C4-2B (cell line): Measurements from ENCODE around the gene ADGRB2.

Experiments used
- ZFX ChIP-seq: fragments of 450-650 bp; IDR thresholded peaks from 2 replicates; pipeline ENCODE4 v1.6.1; 2017
- TF ChIP-seq, protein P1 (sequence below): fragments of 450-650 bp; conservative IDR thresholded peaks from 2 replicates; pipeline ENCODE4 v1.5.1; 2017; ENCODE audit warnings: mild to moderate bottlenecking

DNA sequence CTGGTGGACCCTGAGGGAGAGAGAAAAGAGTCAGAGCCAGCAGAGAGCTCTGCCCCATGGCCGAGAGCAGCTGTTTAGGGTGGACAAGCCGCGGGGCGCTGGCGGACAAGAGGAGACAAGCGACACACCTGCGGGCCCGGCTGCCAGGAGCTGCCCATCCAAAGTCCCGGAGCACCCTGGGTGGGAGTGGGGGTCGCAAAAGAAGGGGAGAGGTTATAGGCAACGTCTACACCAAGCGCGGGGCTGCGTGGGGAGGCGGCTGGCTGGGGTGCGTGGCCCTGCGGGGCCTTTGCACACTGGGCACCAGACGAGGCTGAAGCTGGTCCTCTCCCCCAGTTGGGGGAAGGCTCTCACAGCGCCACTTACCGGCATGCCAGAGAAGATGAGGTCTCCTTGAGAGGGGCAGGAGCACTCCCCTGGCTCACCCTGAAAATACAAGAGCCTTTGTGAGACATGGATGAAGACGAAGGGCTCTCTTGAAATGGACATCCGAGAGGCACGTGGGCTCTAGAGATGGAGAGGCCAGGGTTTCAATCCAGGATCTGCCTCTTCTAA lies 84.4 kb downstream of the ADGRB2 start:
- TF ChIP-seq, protein P1, sequence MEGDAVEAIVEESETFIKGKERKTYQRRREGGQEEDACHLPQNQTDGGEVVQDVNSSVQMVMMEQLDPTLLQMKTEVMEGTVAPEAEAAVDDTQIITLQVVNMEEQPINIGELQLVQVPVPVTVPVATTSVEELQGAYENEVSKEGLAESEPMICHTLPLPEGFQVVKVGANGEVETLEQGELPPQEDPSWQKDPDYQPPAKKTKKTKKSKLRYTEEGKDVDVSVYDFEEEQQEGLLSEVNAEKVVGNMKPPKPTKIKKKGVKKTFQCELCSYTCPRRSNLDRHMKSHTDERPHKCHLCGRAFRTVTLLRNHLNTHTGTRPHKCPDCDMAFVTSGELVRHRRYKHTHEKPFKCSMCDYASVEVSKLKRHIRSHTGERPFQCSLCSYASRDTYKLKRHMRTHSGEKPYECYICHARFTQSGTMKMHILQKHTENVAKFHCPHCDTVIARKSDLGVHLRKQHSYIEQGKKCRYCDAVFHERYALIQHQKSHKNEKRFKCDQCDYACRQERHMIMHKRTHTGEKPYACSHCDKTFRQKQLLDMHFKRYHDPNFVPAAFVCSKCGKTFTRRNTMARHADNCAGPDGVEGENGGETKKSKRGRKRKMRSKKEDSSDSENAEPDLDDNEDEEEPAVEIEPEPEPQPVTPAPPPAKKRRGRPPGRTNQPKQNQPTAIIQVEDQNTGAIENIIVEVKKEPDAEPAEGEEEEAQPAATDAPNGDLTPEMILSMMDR, result no peak
- no peak for TF ChIP-seq ZFX
